B cell (primary cell): ENCODE data around the gene RNF220. TPM values are rescaled to one million over a fixed set of nuclear protein-coding genes. Genes with fewer than 3 reads are reported as not detected.

Experiments used
- ATAC-seq: fragments of 200-7000 bp; cut with Tn5 transposase; one replicate; pipeline ENCODE4 v1.10.0; 2021; ENCODE audit warnings: low read depth, mild to moderate bottlenecking, moderate number of reproducible peaks, moderate library complexity
- CTCF ChIA-PET: fragments of 350-600 bp; sonication (Branson Sonifier 250); formaldehyde crosslinking; loops from one replicate; lab custom pipeline; 2021; ENCODE audit warnings: antibody characterized with exemption, inconsistent platforms; lab: Charles Lee
- POLR2A ChIA-PET: fragments of 350-600 bp; sonication (Branson Sonifier 250); formaldehyde crosslinking; loops from one replicate; lab custom pipeline; 2021; ENCODE audit warnings: antibody characterized with exemption; lab: Charles Lee
- DNase-seq: peaks from one replicate; pipeline ENCODE4 v3.0.0; 2013
- H2AFZ ChIP-seq: 2 replicates; pipeline ENCODE4 v1.6.1; 2012; ENCODE audit warnings: mild to moderate bottlenecking, low read depth, low read length; ENCODE audit not compliant: insufficient read depth, poor library complexity, severe bottlenecking
- H3K27ac ChIP-seq, 2 donors: 1 replicate in 1 of 2; 2 replicates in 1 of 2; pipeline ENCODE4 v1.5.1; 2012 to 2013; ENCODE audit warnings: low read length in 2 of 2, mild to moderate bottlenecking in 2 of 2, moderate library complexity in 1 of 2
- H3K27me3 ChIP-seq, 4 experiments: fragments of 200-600 bp in 1 of 4; sonication (generic) in 1 of 4; replicated peaks in 1 of 4; 1 replicate in 2 of 4; 2 replicates in 2 of 4; pipeline versions ENCODE4 v1.6.1 to v1.7.0; 2013 to 2016; ENCODE audit warnings: low read length in 3 of 4, mild to moderate bottlenecking in 2 of 4, mixed read lengths in 1 of 4, moderate library complexity in 1 of 4; ENCODE audit not compliant: insufficient read depth in 4 of 4, control insufficient read depth in 3 of 4; ENCODE audit errors: control extremely low read depth in 1 of 4
- H3K36me3 ChIP-seq, 2 experiments: replicated peaks in 1 of 2; 1 replicate in 1 of 2; 2 replicates in 1 of 2; pipeline versions ENCODE4 v1.6.1 to v1.7.1; 2013; ENCODE audit warnings: low read length in 1 of 2; ENCODE audit not compliant: insufficient read depth in 2 of 2, control insufficient read depth in 1 of 2; ENCODE audit errors: control extremely low read depth in 1 of 2, extremely low read depth in 1 of 2
- H3K4me1 ChIP-seq, 2 donors: fragments of 200-600 bp in 1 of 2; sonication (generic) in 1 of 2; 1 replicate in 1 of 2; 2 replicates in 1 of 2; pipeline versions ENCODE4 v1.5.1 to v1.6.1; 2013 to 2017; ENCODE audit warnings: low read length in 2 of 2; ENCODE audit not compliant: control insufficient read depth in 2 of 2, insufficient read depth in 2 of 2
- H3K4me2 ChIP-seq: replicated peaks from 2 replicates; pipeline ENCODE3; 2012; ENCODE audit warnings: mild to moderate bottlenecking, low read depth, low read length; ENCODE audit not compliant: poor library complexity, severe bottlenecking
- H3K4me3 ChIP-seq, 5 experiments: fragments of 200-600 bp in 1 of 5; sonication (generic) in 1 of 5; 1 replicate in 3 of 5; 2 replicates in 2 of 5; pipeline versions ENCODE4 v1.5.1 to v1.7.0; 2011 to 2016; ENCODE audit warnings: low read length in 4 of 5, mild to moderate bottlenecking in 4 of 5, low read depth in 2 of 5, control low read depth in 1 of 5, moderate library complexity in 1 of 5; ENCODE audit not compliant: insufficient read depth in 1 of 5; ENCODE audit errors: control extremely low read depth in 1 of 5, extremely low read depth in 1 of 5
- H3K79me2 ChIP-seq: fragments of 200-600 bp; sonication (generic); one replicate; pipeline ENCODE4 v1.6.0; 2016; ENCODE audit warnings: low read length; ENCODE audit not compliant: control insufficient read depth, insufficient read depth
- H3K9ac ChIP-seq: fragments of 200-600 bp; sonication (generic); 2 replicates; pipeline ENCODE4 v1.6.1; 2017; ENCODE audit warnings: mild to moderate bottlenecking, low read length, moderate library complexity
- H3K9me3 ChIP-seq, 3 donors: one replicate each; pipeline versions ENCODE4 v1.6.1 to v1.7.1; 2013; ENCODE audit warnings: low read length in 2 of 3; ENCODE audit not compliant: control insufficient read depth in 2 of 3, insufficient read depth in 1 of 3; ENCODE audit errors: control extremely low read depth in 1 of 3
- H4K20me1 ChIP-seq: 2 replicates; pipeline ENCODE4 v1.6.0; 2012; ENCODE audit warnings: mild to moderate bottlenecking, low read length; ENCODE audit not compliant: insufficient read depth, control insufficient read depth, poor library complexity, severe bottlenecking
- H3K27ac Mint-ChIP-seq: one replicate; pipeline ENCODE4 v1.8.0; 2021; ENCODE audit warnings: mixed read lengths
- H3K27me3 Mint-ChIP-seq: one replicate; pipeline ENCODE4 v1.8.0; 2021; ENCODE audit warnings: mixed read lengths
- H3K4me1 Mint-ChIP-seq: one replicate; pipeline ENCODE4 v1.8.0; 2021; ENCODE audit warnings: mixed read lengths
- H3K4me3 Mint-ChIP-seq: one replicate; pipeline ENCODE4 v1.8.0; 2021; ENCODE audit warnings: mixed read lengths
- H3K9me3 Mint-ChIP-seq: one replicate; pipeline ENCODE4 v1.8.0; 2022; ENCODE audit warnings: mixed read lengths; ENCODE audit not compliant: insufficient read depth
- EZH2 ChIP-seq: IDR thresholded peaks from 2 replicates; pipeline ENCODE4 v1.6.1; 2012; ENCODE audit warnings: borderline replicate concordance, low read depth, mild to moderate bottlenecking, moderate library complexity, low read length; ENCODE audit not compliant: insufficient read depth, poor library complexity, severe bottlenecking
- WGBS: methylation state at CpG from one replicate; pipeline ENCODE4 v1.1.5; 2013; ENCODE audit warnings: missing lambda C conversion rate; ENCODE audit not compliant: insufficient coverage; 5-methylcytosine and 5-hydroxymethylcytosine counted together
- intact Hi-C: fragments of 100-400 bp; cut with micrococcal nuclease; formaldehyde crosslinking; loops from one replicate; pipeline ENCODE4 v1.10.0; 2022
- polyA plus RNA-seq: library from polyadenylated mRNA; depleted of rRNA; stranded (reverse); fragments of >200 nt; gene quantifications from 2 replicates; pipeline ENCODE4 v1.2.3, GENCODE V29; 2012
- total RNA-seq, 2 donors: library from RNA; stranded (reverse); fragments of 120-200 nt in 1 of 2; gene quantifications; 1 replicate in 1 of 2; 2 replicates in 1 of 2; pipeline versions ENCODE4 v1.2.3 to v1.2.4, GENCODE V29; 2013 to 2022
- TF ChIP-seq, protein P1 (sequence below): fragments of 200-600 bp; IDR thresholded peaks from one replicate; pipeline ENCODE4 v1.8.0; 2022; ENCODE audit warnings: antibody characterized with exemption, mild to moderate bottlenecking

Gene RNF220
- total and polyA plus RNA-seq, 2 donors (not counting 1 experiment from before 2014, with no cell fraction given) = 115 to 141 TPM

- H3K27ac ChIP-seq = no peak overlapping the region
- no peak for ATAC-seq
- peaks cover 13% of the 10 kb centered on the region for H3K27me3 Mint-ChIP-seq
- H3K27ac Mint-ChIP-seq = no peak overlapping the region
- no peak overlapping the region for H2AFZ ChIP-seq
- H3K4me2 ChIP-seq = no peak overlapping the region
- no peak overlapping the region for H3K4me3 Mint-ChIP-seq
- ChIA-PET POLR2A (no interaction called here), CTCF (no interaction called here)
- H3K4me1 ChIP-seq = peaks cover 0 to 5% of the 10 kb centered on the region in 2 donors
- H3K9me3 ChIP-seq = no peaks in the 10 kb centered on the region
- intact Hi-C loops = no loop called here
- no peaks in the 10 kb centered on the region for H3K27me3 ChIP-seq
- no peaks in the 10 kb centered on the region for H3K36me3 ChIP-seq
- H3K79me2 ChIP-seq = no peaks in the 10 kb centered on the region
- H3K9ac ChIP-seq = no peak overlapping the region
- peaks cover 10% of the 10 kb centered on the region for H3K4me1 Mint-ChIP-seq
- DNase-seq = no peak
- H3K9me3 Mint-ChIP-seq = no peaks in the 10 kb centered on the region
- TF ChIP-seq, protein P1, sequence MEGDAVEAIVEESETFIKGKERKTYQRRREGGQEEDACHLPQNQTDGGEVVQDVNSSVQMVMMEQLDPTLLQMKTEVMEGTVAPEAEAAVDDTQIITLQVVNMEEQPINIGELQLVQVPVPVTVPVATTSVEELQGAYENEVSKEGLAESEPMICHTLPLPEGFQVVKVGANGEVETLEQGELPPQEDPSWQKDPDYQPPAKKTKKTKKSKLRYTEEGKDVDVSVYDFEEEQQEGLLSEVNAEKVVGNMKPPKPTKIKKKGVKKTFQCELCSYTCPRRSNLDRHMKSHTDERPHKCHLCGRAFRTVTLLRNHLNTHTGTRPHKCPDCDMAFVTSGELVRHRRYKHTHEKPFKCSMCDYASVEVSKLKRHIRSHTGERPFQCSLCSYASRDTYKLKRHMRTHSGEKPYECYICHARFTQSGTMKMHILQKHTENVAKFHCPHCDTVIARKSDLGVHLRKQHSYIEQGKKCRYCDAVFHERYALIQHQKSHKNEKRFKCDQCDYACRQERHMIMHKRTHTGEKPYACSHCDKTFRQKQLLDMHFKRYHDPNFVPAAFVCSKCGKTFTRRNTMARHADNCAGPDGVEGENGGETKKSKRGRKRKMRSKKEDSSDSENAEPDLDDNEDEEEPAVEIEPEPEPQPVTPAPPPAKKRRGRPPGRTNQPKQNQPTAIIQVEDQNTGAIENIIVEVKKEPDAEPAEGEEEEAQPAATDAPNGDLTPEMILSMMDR = no peak
- no peak for TF ChIP-seq EZH2
- WGBS = 89% methylated on average over 7 of the region's 7 CpGs
- no peak overlapping the region for H3K4me3 ChIP-seq
- H4K20me1 ChIP-seq = no peaks in the 10 kb centered on the region
Measured at GRCh38 chr1:44366371-44366975, 38.6 kb upstream of the RNF220 start.

GRCh38 chr1:44367944-44368343 is 37.1 kb upstream of the RNF220 start:
- peaks cover 3% of the 10 kb centered on the region for H3K4me1 Mint-ChIP-seq
- Histone ChIP-seq H3K4me1 (no peaks in the 10 kb centered on the region), H3K36me3 (no peaks in the 10 kb centered on the region), H2AFZ (no peak overlapping the region), H3K79me2 (no peaks in the 10 kb centered on the region), H3K27ac (no peak overlapping the region), H3K4me3 (no peak overlapping the region), H4K20me1 (no peaks in the 10 kb centered on the region), H3K9ac (no peak overlapping the region), H3K27me3 (no peaks in the 10 kb centered on the region), H3K4me2 (no peak overlapping the region), H3K9me3 (no peaks in the 10 kb centered on the region)
- no CpG with 5 or more reads among the region's 1 CpG for WGBS
- H3K9me3 Mint-ChIP-seq = no peaks in the 10 kb centered on the region
- DNase-seq (no peak), ATAC-seq (no peak)
- no peak for TF ChIP-seq EZH2
- TF ChIP-seq, protein P1 = no peak
- no peak overlapping the region for H3K27ac Mint-ChIP-seq
- H3K4me3 Mint-ChIP-seq = no peak overlapping the region
- POLR2A ChIA-PET = no interaction called here
- intact Hi-C loops = no loop called here
- H3K27me3 Mint-ChIP-seq = peaks cover 13% of the 10 kb centered on the region
- CTCF ChIA-PET = interaction anchor here (1.6 kb wide), 1 partner anchor 10 kb away, joined by 6 read pairs; no protein-coding TSS in a partner anchor
